NAMALWA (cell line): Measurements from ENCODE around the gene BAZ2B.
"Not testable (repeated sequence)": the region's sequence is repeated elsewhere in the genome, so short reads cannot be mapped to it uniquely, and the experiment has no call there.

Experiments used
- DNase-seq: peaks from one replicate; pipeline ENCODE4 v3.0.0-alpha.2; 2015; ENCODE audit warnings: low spot score

Gene BAZ2B

DNA sequence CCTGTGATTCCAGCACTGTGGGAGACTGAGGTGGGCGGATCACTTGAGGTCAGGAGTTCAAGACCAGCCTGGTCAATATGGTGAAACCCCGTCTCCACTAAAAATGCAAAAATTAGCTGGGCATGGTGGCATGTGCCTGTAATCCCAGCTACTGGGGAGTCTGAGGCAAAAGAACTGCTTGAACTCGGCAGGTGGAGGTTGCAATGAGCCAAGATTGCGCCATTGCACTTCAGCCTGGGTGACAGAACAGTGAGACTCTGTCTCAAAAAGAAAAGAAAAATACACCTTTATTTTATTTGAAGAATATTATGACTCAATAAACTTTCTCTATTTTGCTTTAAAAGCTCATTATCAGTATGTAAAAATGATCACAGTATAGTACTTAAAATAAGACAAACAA is 81.1 kb downstream of the BAZ2B start:
- not testable (repeated sequence) for DNase-seq

GRCh38 chr2:159531475-159531874 is 84.9 kb downstream of the BAZ2B start:
- no peak for DNase-seq

GRCh38 chr2:159526433-159526832 is 89.9 kb downstream of the BAZ2B start:
- no peak for DNase-seq

GRCh38 chr2:159525012-159525411 is 91.3 kb downstream of the BAZ2B start:
- DNase-seq: no peak

- DNase-seq: no peak
These were observed 95.1 kb downstream of the BAZ2B start for GRCh38 chr2:159521272-159521671.

DNA sequence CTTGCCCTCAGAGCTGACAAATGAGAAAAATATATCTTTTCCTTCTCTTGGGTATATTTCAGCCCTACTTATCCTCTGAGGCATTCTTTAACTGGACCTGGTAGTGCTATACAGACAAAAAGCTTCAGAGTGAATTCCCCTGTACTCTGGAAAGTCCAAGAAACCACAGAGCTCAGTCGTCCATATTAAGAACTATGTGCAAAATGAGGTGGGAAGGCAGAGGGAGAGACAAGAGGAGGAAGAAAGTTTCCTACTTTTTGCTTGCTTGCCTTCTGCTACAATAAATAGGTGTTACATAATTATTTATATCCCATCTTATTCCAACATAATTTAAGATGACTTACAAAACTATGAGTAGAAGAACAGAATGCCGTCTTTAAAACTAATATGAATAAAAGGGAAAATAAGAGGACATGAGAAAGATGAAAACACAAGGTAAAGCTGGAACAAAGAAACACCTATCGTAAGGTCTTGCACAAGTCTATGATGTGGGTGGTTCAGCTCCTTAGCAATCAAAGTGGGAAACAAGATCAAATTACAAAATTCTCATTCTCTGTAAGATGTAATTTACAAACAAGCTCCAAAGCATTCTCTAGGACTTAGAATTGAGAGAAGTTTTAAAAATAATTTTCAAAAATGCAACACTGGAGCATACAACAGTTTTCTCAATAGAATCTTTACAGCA is 97.9 kb downstream of the BAZ2B start:
- DNase-seq: no peak

GRCh38 chr2:159516241-159516758 is 100.0 kb downstream of the BAZ2B start:
- peak; percentile 90 for DNase-seq

DNA sequence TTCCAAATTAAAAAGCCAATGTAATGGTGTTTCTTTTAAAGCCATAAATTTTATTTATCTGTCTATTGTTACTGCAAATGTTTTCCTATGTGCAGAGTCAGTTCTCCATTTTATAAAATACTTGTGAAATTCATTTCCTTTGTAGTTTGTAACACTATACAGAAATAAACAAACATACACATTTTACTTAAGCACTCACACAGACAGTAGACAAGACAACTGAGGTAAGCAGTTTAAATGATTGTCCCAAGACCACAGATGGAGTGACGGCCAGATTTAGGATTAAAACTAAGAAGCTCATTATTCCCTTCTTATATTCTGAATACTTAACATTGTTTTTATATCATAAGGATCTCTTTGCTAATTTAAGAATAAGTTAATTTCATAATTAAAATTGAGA is 100.9 kb downstream of the BAZ2B start:
- peak; percentile 34 for DNase-seq

- DNase-seq: no peak
These were observed 102.6 kb downstream of the BAZ2B start for GRCh38 chr2:159513745-159514144.

- DNase-seq: no peak
These were observed 108.2 kb downstream of the BAZ2B start for GRCh38 chr2:159508140-159508539.

GRCh38 chr2:159506764-159507440 is 109.4 kb downstream of the BAZ2B start:
- DNase-seq: no peak

DNA sequence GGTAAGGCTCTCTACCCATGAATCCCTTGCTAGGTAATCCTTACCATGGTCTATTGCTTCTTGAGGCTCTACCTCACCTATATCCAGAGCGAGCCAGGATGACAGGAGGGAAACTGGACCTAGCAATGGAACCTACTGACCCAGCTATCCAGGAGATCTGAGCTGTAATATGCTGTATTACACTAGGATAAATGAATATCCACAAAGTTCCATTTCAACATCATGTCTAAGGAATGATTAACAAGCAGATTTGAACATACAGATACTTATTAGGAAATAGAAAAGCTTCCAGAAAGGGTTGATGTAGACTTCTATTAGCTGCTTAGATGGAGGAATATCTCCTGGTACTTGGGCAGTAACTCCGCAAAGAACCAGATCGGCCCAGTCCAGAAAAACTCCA is 110.1 kb downstream of the BAZ2B start:
- DNase-seq: no peak

GRCh38 chr2:159505196-159505595 is 111.2 kb downstream of the BAZ2B start:
- no peak for DNase-seq

- DNase-seq: no peak
These were observed 114.6 kb downstream of the BAZ2B start for GRCh38 chr2:159501743-159502142.

DNA sequence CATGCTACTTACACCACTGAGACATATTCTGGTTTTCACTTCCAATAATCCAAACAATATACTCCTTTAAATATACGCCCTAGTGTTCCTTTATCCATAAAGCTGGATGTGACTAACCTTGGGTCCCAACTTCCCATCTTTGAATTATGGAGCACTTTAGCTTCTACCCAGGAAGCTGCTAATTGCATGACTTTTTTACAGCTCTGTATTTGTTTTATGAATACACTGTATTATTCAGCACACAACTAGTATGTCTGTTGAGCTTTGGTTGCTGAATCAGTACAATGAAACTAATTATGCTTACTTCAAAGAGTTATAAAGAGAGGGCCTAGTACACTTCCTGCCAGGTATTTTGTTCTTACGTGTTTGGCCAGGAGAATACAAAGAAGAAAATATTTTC is 118.5 kb downstream of the BAZ2B start:
- no peak for DNase-seq

DNA sequence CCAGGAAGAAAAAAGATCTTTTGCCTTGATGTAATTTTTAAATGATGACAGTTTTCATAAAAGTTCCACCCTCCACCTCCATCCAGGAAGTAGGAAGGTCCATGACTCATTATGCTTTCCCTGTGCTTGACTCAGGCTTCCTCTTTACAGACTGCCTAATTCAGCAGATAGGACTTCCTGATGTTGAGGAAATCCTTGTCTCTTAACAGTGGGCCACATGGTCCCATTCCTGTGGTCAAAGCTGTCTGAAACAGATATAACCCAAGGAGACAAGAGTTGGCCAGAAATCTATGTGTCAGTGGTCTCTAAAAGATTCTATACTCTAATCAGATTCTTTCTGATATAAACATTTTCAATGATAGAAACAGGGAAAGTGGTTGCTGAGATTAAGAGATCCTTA is 119.1 kb downstream of the BAZ2B start:
- DNase-seq: no peak

DNA sequence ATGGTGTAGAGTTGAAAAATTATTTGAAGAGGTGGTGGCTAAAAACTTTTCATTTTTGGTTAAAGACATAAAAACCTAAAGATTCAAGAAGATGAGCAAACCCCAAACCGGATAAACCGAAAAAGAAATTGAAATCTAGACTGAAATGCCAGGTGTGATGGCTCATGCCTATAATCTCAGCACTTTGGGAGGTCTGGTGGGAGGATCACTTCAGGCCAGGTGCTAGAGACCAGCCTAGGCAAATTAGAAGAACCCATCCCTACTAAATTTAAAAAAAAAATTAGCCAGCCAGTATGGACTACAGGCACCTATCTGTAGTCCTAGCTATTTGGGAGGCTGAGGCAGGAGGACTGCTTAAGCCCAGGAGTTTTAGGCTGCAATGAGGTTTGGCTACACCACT is 126.9 kb downstream of the BAZ2B start:
- no peak for DNase-seq

GRCh38 chr2:159484532-159484931 is 131.8 kb downstream of the BAZ2B start:
- no peak for DNase-seq

- DNase-seq: no peak
These were observed 140.0 kb downstream of the BAZ2B start for GRCh38 chr2:159476329-159476728.

GRCh38 chr2:159475793-159476192 is 140.6 kb downstream of the BAZ2B start:
- no peak for DNase-seq

DNA sequence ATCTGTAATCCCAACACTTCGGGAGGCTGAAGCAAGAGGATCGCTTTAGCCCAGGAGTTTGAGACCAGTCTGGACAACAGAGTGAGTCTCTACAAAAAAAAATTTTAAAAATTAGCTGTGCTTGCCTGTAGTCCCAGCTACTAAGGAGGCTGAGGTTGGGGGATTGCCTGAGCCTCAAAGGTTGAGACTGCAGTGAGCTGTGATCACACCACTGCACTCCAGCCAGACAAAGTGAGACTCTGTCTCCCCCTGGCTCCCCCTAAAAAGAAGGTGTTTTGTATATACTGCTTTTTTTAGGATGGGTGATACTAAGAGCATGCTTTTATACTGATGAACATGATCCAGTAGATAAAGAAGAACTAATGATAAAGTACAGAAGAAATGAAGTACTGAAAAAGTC is 145.0 kb downstream of the BAZ2B start:
- no peak for DNase-seq

DNA sequence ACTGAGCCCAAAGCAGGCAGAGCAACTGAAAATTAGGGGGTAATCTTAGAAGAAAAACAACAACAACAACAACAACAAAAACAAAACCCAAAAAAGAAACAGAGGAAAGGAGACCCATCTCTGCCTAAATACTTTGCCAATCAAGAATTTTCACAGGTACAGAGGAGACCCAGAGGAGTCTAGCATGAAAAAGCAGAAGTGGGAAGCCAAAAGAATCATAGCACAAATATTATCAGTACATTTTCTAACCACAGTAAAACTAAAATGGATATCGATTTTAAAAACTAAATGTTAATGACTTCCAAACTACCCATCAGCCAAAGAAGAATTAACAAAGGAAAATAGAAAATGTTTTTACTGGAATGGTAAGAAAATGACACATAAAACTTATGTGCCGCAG is 148.1 kb downstream of the BAZ2B start:
- no peak for DNase-seq

- no peak for DNase-seq
These were observed 153.4 kb downstream of the BAZ2B start for GRCh38 chr2:159462961-159463360.
